Spleen (tissue), 11 donors: ENCODE results near the gene SYNPR. TPM values are rescaled to one million over a fixed set of nuclear protein-coding genes. Genes with fewer than 3 reads are reported as not detected.

Source experiments
- DNase-seq: peaks from one replicate; pipeline ENCODE4 v3.0.0-alpha.2; 2020
- H3K27ac ChIP-seq, 8 donors: fragments of 200-600 bp; sonication (generic) in 7 of 8; 1 replicate in 4 of 8; 2 replicates in 4 of 8; pipeline versions ENCODE4 v1.5.0 to v1.8.0; 2016 to 2021; ENCODE audit warnings: inconsistent platforms in 4 of 8, mild to moderate bottlenecking in 4 of 8, moderate library complexity in 1 of 8
- H3K27me3 ChIP-seq, 7 donors: fragments of 200-600 bp; sonication (generic) in 6 of 7; replicated peaks in 1 of 7; 1 replicate in 4 of 7; 2 replicates in 3 of 7; pipeline versions ENCODE4 v1.5.0 to v1.8.0; 2016 to 2021; ENCODE audit warnings: inconsistent platforms in 3 of 7, mild to moderate bottlenecking in 1 of 7
- H3K36me3 ChIP-seq, 6 donors: fragments of 200-600 bp; sonication (generic) in 5 of 6; 1 replicate in 4 of 6; 2 replicates in 2 of 6; pipeline versions ENCODE4 v1.5.0 to v1.8.0; 2016 to 2021; ENCODE audit warnings: inconsistent platforms in 2 of 6
- H3K4me1 ChIP-seq, 6 donors: fragments of 200-600 bp; sonication (generic) in 5 of 6; 1 replicate in 3 of 6; 2 replicates in 3 of 6; pipeline versions ENCODE4 v1.5.0 to v1.8.0; 2016 to 2021; ENCODE audit warnings: inconsistent platforms in 3 of 6
- H3K4me3 ChIP-seq, 8 donors: fragments of 200-600 bp; sonication (generic) in 7 of 8; 1 replicate in 4 of 8; 2 replicates in 4 of 8; pipeline versions ENCODE4 v1.5.0 to v1.8.0; 2016 to 2021; ENCODE audit warnings: inconsistent platforms in 4 of 8, mild to moderate bottlenecking in 4 of 8, moderate library complexity in 2 of 8
- H3K9me3 ChIP-seq, 8 donors: fragments of 200-600 bp; sonication (generic) in 7 of 8; 1 replicate in 4 of 8; 2 replicates in 4 of 8; pipeline versions ENCODE4 v1.5.0 to v1.8.0; 2016 to 2021; ENCODE audit warnings: inconsistent platforms in 4 of 8
- POLR2A ChIP-seq, 3 donors: fragments of 450-650 bp; IDR thresholded peaks; one replicate each; pipeline ENCODE4 v1.5.1; 2017; ENCODE audit warnings: antibody characterized with exemption in 3 of 3, mild to moderate bottlenecking in 1 of 3
- POLR2AphosphoS5 ChIP-seq, 3 donors: sonication (generic); formaldehyde crosslinking; IDR thresholded peaks; one replicate each; pipeline ENCODE4 v1.5.1; 2017; ENCODE audit warnings: antibody characterized with exemption in 3 of 3
- WGBS, 5 donors: extraction: QIAGEN DNeasy Blood & Tissue Kit in 3 of 5; methylation state at CpG; one replicate each; pipeline versions ENCODE4 v1.1.5 to v1.1.7; 2013 to 2018; 5-methylcytosine and 5-hydroxymethylcytosine counted together
- intact Hi-C: fragments of 100-400 bp; cut with DNase I; formaldehyde crosslinking; loops from one replicate; pipeline ENCODE4 v1.15.0; 2023; ENCODE audit warnings: low total_unique reads
- polyA plus RNA-seq, 3 donors: library from polyadenylated mRNA; stranded (reverse); fragments of 200-250 nt; gene quantifications; one replicate each; pipeline ENCODE4 v1.2.1, GENCODE V29; 2013
- total RNA-seq, 7 donors: library from RNA; depleted of rRNA in 3 of 7; stranded (reverse); fragments of >200 nt in 3 of 7; fragmentation: NEBNext Ultra II Directional in 4 of 7; extraction: Animal tissue kit (Norgen Biotek cat#: 25700) in 4 of 7; gene quantifications; one replicate each; pipeline versions ENCODE4 v1.1.0 to v1.2.1, GENCODE V29; 2016 to 2021
- TF ChIP-seq, protein P1 (sequence below), 11 experiments: fragments of 200-600 bp in 7 of 11; fragments of 450-650 bp in 4 of 11; sonication (generic) in 4 of 11; IDR thresholded peaks in 8 of 11; conservative IDR thresholded peaks in 3 of 11; 1 replicate in 7 of 11; 2 replicates in 4 of 11; pipeline versions ENCODE4 v1.4.0 to v1.8.0; 2016 to 2021; ENCODE audit warnings: antibody characterized with exemption in 11 of 11, inconsistent platforms in 4 of 11, mild to moderate bottlenecking in 1 of 11
- donor health status: healthy with polysubstance abuse.
- donor health status: DM: no; HTN: no; CAD: no; lungs with moderate emphysema.
- donor health status: DM: no; HTN: no; CAD: no.
- donor health status: Bipolar disorder and iron deficiency.
- donor health status: healthy.
- donor health status: DM: no; HTN: no; CAD: no.
- donor health status: DM: yes; HTN: yes; CAD: no.

The SYNPR gene
- total and polyA plus RNA-seq, 10 donors: not detected

DNA sequence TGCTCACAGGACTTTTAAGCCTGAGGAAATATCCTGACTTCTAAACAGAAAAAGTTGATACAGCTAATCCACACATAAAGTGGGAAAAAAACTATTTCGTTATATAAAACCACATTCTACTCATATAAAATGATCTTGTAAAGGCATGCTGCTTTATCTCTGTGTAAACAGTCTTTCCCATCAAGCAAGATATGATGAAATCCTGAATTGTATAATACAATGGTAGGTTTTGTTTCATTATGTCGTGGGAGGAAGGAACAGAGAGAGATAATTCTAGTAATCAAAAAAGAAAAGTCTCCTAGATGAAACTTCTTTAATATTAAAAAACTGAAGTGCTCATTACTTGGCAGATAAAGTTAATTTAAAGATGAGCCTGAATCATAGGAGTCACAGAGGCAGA lies 281.8 kb downstream of the SYNPR start:
- no peaks in the 10 kb centered on the region for H3K36me3 ChIP-seq
- no peaks in the 10 kb centered on the region for H3K9me3 ChIP-seq
- H3K27me3 ChIP-seq: no peaks in the 10 kb centered on the region
- TF ChIP-seq POLR2A (IDR thresholded peaks at IDR 0.05): no peak
- TF ChIP-seq, protein P1, sequence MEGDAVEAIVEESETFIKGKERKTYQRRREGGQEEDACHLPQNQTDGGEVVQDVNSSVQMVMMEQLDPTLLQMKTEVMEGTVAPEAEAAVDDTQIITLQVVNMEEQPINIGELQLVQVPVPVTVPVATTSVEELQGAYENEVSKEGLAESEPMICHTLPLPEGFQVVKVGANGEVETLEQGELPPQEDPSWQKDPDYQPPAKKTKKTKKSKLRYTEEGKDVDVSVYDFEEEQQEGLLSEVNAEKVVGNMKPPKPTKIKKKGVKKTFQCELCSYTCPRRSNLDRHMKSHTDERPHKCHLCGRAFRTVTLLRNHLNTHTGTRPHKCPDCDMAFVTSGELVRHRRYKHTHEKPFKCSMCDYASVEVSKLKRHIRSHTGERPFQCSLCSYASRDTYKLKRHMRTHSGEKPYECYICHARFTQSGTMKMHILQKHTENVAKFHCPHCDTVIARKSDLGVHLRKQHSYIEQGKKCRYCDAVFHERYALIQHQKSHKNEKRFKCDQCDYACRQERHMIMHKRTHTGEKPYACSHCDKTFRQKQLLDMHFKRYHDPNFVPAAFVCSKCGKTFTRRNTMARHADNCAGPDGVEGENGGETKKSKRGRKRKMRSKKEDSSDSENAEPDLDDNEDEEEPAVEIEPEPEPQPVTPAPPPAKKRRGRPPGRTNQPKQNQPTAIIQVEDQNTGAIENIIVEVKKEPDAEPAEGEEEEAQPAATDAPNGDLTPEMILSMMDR (IDR thresholded peaks at IDR 0.05 in 8 of 11, conservative IDR thresholded peaks at IDR 0.05 in 3 of 11): no peak
- no peak for TF ChIP-seq POLR2AphosphoS5 (IDR thresholded peaks at IDR 0.05)
- WGBS, 5 donors: 58 to 80% (median 73%) methylated on average over 2 of the region's 2 CpGs
- intact Hi-C loops: no loop called here
- no peak overlapping the region for H3K4me3 ChIP-seq
- no peak overlapping the region for H3K27ac ChIP-seq
- no peaks in the 10 kb centered on the region for H3K4me1 ChIP-seq
- no peak for DNase-seq

DNA sequence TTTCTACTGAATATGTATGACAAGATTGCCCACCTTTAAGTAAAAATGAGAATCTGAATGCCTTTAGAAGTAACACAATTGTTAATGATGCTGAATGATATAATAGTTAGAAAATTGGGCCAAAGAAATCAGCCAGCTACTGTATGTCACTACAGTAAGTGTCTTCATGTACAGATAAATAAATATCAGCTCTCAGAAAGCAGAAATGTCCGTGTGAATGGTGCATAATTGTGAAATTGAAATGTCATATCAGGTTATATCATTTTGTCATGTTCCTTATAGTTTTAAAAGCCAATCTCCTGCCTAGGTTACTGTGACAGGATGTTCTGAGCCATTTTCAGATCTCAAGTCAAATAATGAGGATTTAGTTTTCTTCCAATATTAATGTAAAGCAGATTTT lies 283.8 kb downstream of the SYNPR start:
- WGBS, 5 donors: 21 to 46% (median 33%) methylated on average over 1 of the region's 1 CpG
- H3K4me1 ChIP-seq: no peaks in the 10 kb centered on the region
- no peaks in the 10 kb centered on the region for H3K9me3 ChIP-seq
- no peak overlapping the region for H3K27ac ChIP-seq
- no peak for DNase-seq
- no peaks in the 10 kb centered on the region for H3K36me3 ChIP-seq
- no peaks in the 10 kb centered on the region for H3K27me3 ChIP-seq
- no peak overlapping the region for H3K4me3 ChIP-seq
- intact Hi-C loops: no loop called here
- TF ChIP-seq POLR2A (IDR thresholded peaks at IDR 0.05) (no peak), POLR2AphosphoS5 (IDR thresholded peaks at IDR 0.05) (no peak)
- TF ChIP-seq, protein P1 (IDR thresholded peaks at IDR 0.05 in 8 of 11, conservative IDR thresholded peaks at IDR 0.05 in 3 of 11): no peak

DNA sequence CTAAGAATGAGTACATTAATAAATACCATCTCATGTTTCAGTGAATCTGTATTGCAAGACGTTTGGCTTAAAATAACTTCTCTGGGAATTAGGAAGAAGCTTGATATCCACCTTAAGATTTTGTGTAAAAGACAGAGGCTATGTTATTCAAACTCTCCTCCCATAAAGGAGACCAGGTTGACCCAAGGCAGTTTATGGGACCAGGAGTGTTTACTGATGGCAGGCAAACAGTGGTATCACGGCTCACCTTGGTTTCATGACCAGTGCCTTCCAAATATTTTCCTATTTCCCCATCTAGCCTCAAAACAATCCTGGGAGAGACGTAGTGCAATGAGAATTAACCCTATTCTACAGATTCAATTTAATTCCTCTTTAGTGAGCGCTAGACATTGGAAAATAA lies 284.2 kb downstream of the SYNPR start:
- intact Hi-C loops: no loop called here
- DNase-seq: no peak
- Histone ChIP-seq H3K4me1 (no peaks in the 10 kb centered on the region), H3K9me3 (no peaks in the 10 kb centered on the region), H3K27me3 (no peaks in the 10 kb centered on the region), H3K27ac (no peak overlapping the region), H3K36me3 (no peaks in the 10 kb centered on the region), H3K4me3 (no peak overlapping the region)
- WGBS, 5 donors: 30 to 73% (median 53%) methylated on average over 4 of the region's 4 CpGs
- TF ChIP-seq POLR2AphosphoS5 (IDR thresholded peaks at IDR 0.05): no peak
- TF ChIP-seq, protein P1 (IDR thresholded peaks at IDR 0.05 in 8 of 11, conservative IDR thresholded peaks at IDR 0.05 in 3 of 11): no peak
- no peak for TF ChIP-seq POLR2A (IDR thresholded peaks at IDR 0.05)

DNA sequence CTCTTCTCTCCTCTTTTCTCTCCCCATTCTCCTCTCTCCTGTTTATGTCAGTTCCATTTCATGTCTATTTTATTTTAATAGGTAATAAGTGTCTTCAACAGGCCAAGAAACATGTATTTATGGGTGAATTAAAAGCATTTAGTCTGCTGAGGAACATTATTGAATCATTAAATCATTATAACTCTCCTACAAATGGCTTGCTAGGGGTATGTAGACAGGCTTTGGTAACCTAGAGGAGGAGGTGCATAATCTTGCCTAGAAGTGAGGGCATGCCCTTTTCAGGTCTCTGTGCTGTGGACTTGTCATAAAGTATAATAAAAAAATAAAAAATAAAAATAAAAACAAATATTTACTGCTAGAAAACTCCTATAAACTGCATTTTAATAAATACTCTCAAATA lies 285.5 kb downstream of the SYNPR start:
- no peak for DNase-seq
- no peaks in the 10 kb centered on the region for H3K36me3 ChIP-seq
- H3K27ac ChIP-seq: no peak overlapping the region
- TF ChIP-seq POLR2A (IDR thresholded peaks at IDR 0.05): no peak
- TF ChIP-seq, protein P1 (IDR thresholded peaks at IDR 0.05 in 8 of 11, conservative IDR thresholded peaks at IDR 0.05 in 3 of 11): no peak
- no peak for TF ChIP-seq POLR2AphosphoS5 (IDR thresholded peaks at IDR 0.05)
- H3K4me1 ChIP-seq: no peaks in the 10 kb centered on the region
- no peaks in the 10 kb centered on the region for H3K27me3 ChIP-seq
- H3K4me3 ChIP-seq: no peak overlapping the region
- no peaks in the 10 kb centered on the region for H3K9me3 ChIP-seq
- intact Hi-C loops: no loop called here
